MCF 10A (cell line): ENCODE measurements around the gene FBXO2. TPM values are rescaled to one million over a fixed set of nuclear protein-coding genes. Genes with fewer than 3 reads are reported as not detected.
A peak's percentile ranks its signal among the peaks of the same experiment; 100 is the strongest.
"Not testable (repeated sequence)": the region's sequence is repeated elsewhere in the genome, so short reads cannot be mapped to it uniquely, and the experiment has no call there.

Source experiments
- BruUV-seq: library from RNA; stranded (reverse); fragments of 400-500 nt; replicated peaks from 2 replicates; lab custom pipeline; 2021; lab: Mats Ljungman, UMichigan
- CTCF ChIA-PET: fragments of 300-600 bp; sonication (Branson Sonifier 250); formaldehyde crosslinking; extraction: SDS; loops from one replicate; lab custom pipeline; 2021; ENCODE audit warnings: antibody characterized with exemption, inconsistent platforms; lab: Yijun Ruan, JAX
- POLR2A ChIA-PET: fragments of 300-600, 350-650 bp; sonication (Branson Sonifier 250); formaldehyde crosslinking; extraction: SDS; loops from one replicate; lab custom pipeline; 2020; ENCODE audit warnings: antibody characterized with exemption, inconsistent platforms; lab: Yijun Ruan, JAX
- DNase-seq: peaks from one replicate; pipeline ENCODE4 v3.0.0-alpha.2; 2018; ENCODE audit not compliant: unreplicated experiment
- H3K27ac Mint-ChIP-seq: one replicate; pipeline ENCODE4 v1.8.0; 2022; ENCODE audit warnings: mild to moderate bottlenecking, low read depth, mixed read lengths; ENCODE audit not compliant: unreplicated experiment
- H3K27me3 Mint-ChIP-seq: one replicate; pipeline ENCODE4 v1.8.0; 2022; ENCODE audit warnings: mixed read lengths; ENCODE audit not compliant: insufficient read depth, unreplicated experiment
- H3K36me3 Mint-ChIP-seq: one replicate; pipeline ENCODE4 v1.8.0; 2022; ENCODE audit warnings: mild to moderate bottlenecking, moderate library complexity, mixed read lengths; ENCODE audit not compliant: insufficient read depth, unreplicated experiment
- H3K4me1 Mint-ChIP-seq: one replicate; pipeline ENCODE4 v1.8.0; 2022; ENCODE audit warnings: mixed read lengths; ENCODE audit not compliant: insufficient read depth, unreplicated experiment
- H3K4me3 Mint-ChIP-seq: one replicate; pipeline ENCODE4 v1.8.0; 2022; ENCODE audit warnings: mild to moderate bottlenecking, moderate library complexity, mixed read lengths; ENCODE audit not compliant: unreplicated experiment
- H3K9me3 Mint-ChIP-seq: one replicate; pipeline ENCODE4 v1.8.0; 2022; ENCODE audit warnings: mixed read lengths; ENCODE audit not compliant: unreplicated experiment
- CTCF ChIP-seq: fragments of 200-600 bp; IDR thresholded peaks from one replicate; pipeline ENCODE4 v1.8.0; 2022; ENCODE audit warnings: antibody characterized with exemption, mild to moderate bottlenecking; ENCODE audit not compliant: unreplicated experiment
- intact Hi-C: fragments of 100-400 bp; cut with micrococcal nuclease; formaldehyde crosslinking; loops from 2 replicates; pipeline ENCODE4 v1.14.1; 2022
- total RNA-seq: library from RNA; stranded (reverse); gene quantifications from 2 replicates; pipeline ENCODE4 v1.2.3, GENCODE V29; 2022

The FBXO2 gene
- total RNA-seq, 1 experiment from 2014 or later, result 5.3 TPM

GRCh38 chr1:11643782-11644181 is 10.4 kb downstream of the FBXO2 start:
- ChIA-PET POLR2A (no interaction called here), CTCF (interaction anchor here (0.6 to 8.4 kb wide), 19 partner anchors 9 to 606 kb away, joined by 3 to 123 read pairs (median 3); partner anchors contain the start of genes FBXO2, FBXO44 and UBIAD1)
- no peak for DNase-seq
- intact Hi-C loops, result loop anchor here (2.0 kb wide), 1 partner anchor 357 kb away; no protein-coding TSS in a partner anchor
- no peaks in the 10 kb centered on the region for H3K36me3 Mint-ChIP-seq
- BruUV-seq, result no TSS peak
- H3K9me3 Mint-ChIP-seq, result no peaks in the 10 kb centered on the region
- no peak overlapping the region for H3K27ac Mint-ChIP-seq
- no peak for TF ChIP-seq CTCF
- no peak overlapping the region for H3K4me3 Mint-ChIP-seq
- no peaks in the 10 kb centered on the region for H3K27me3 Mint-ChIP-seq
- no peaks in the 10 kb centered on the region for H3K4me1 Mint-ChIP-seq

- POLR2A ChIA-PET, result interaction anchor here (0.8 to 1.0 kb wide), 4 partner anchors 369 to 605 kb away, joined by 3 to 4 read pairs (median 3); no protein-coding TSS in a partner anchor
- CTCF ChIA-PET, result interaction anchor here (0.6 to 8.4 kb wide), 21 partner anchors 9 to 618 kb away, joined by 3 to 123 read pairs (median 4); partner anchors contain the start of gene FBXO2
- H3K27me3 Mint-ChIP-seq, H3K4me1 Mint-ChIP-seq, H3K36me3 Mint-ChIP-seq, H3K27ac Mint-ChIP-seq, H3K4me3 Mint-ChIP-seq, H3K9me3 Mint-ChIP-seq, BruUV-seq: not testable (repeated sequence)
- peak; percentile 69 for DNase-seq
- TF ChIP-seq CTCF, result peak; percentile 95
- intact Hi-C loops, result loop anchor here (1.0 to 2.0 kb wide), 4 partner anchors 163 to 401 kb away; partner anchors contain the start of gene DISP3
Observed at GRCh38 chr1:11642418-11643017, 11.7 kb downstream of the FBXO2 start.

- Mint-ChIP-seq H3K4me3 (no peak overlapping the region), H3K9me3 (no peaks in the 10 kb centered on the region), H3K4me1 (no peaks in the 10 kb centered on the region), H3K27ac (no peak overlapping the region), H3K36me3 (no peaks in the 10 kb centered on the region), H3K27me3 (no peaks in the 10 kb centered on the region)
- BruUV-seq, result no TSS peak
- POLR2A ChIA-PET, result interaction anchor here (1.0 kb wide), 3 partner anchors 368 to 400 kb away, joined by 3 to 4 read pairs (median 3); no protein-coding TSS in a partner anchor
- CTCF ChIA-PET, result interaction anchor here (0.6 to 8.4 kb wide), 19 partner anchors 8 to 618 kb away, joined by 3 to 123 read pairs (median 4); partner anchors contain the start of gene FBXO2
- TF ChIP-seq CTCF, result no peak
- no peak for DNase-seq
- intact Hi-C loops, result loop anchor here (1.0 to 2.0 kb wide), 4 partner anchors 163 to 401 kb away; partner anchors contain the start of gene DISP3
Observed at GRCh38 chr1:11641776-11642305, 12.4 kb downstream of the FBXO2 start.

GRCh38 chr1:11640944-11641343 is 13.3 kb downstream of the FBXO2 start:
- H3K36me3 Mint-ChIP-seq, result no peaks in the 10 kb centered on the region
- intact Hi-C loops, result no loop called here
- no peaks in the 10 kb centered on the region for H3K27me3 Mint-ChIP-seq
- ChIA-PET CTCF (interaction anchor here (0.6 to 8.4 kb wide), 9 partner anchors 12 to 604 kb away, joined by 3 to 123 read pairs (median 4); partner anchors contain the start of gene FBXO2), POLR2A (no interaction called here)
- no peaks in the 10 kb centered on the region for H3K4me1 Mint-ChIP-seq
- no peak overlapping the region for H3K4me3 Mint-ChIP-seq
- no peak for TF ChIP-seq CTCF
- H3K9me3 Mint-ChIP-seq, result no peaks in the 10 kb centered on the region
- no peak overlapping the region for H3K27ac Mint-ChIP-seq
- DNase-seq, result no peak
- no TSS peak for BruUV-seq
